LHCN-M2 (cell line): ENCODE measurements around the gene TARBP1. TPM values are rescaled to one million over a fixed set of nuclear protein-coding genes. Genes with fewer than 3 reads are reported as not detected.
"Not testable (repeated sequence)": the region's sequence is repeated elsewhere in the genome, so short reads cannot be mapped to it uniquely, and the experiment has no call there.

Experiments
- DNase-seq: peaks from one replicate; pipeline ENCODE4 v3.0.0-alpha.2; 2012; ENCODE audit warnings: low read depth
- polyA plus RNA-seq: library from polyadenylated mRNA; unstranded; fragments of >200 nt; gene quantifications from one replicate; pipeline ENCODE4 v1.2.1, GENCODE V29; 2012; ENCODE audit warnings: missing spikeins
- total RNA-seq: library from RNA; depleted of rRNA; stranded (reverse); fragments of >200 nt; gene quantifications from 2 replicates; pipeline ENCODE4 v1.2.3, GENCODE V29; 2014; rRNA removed

TARBP1 gene, protein sequence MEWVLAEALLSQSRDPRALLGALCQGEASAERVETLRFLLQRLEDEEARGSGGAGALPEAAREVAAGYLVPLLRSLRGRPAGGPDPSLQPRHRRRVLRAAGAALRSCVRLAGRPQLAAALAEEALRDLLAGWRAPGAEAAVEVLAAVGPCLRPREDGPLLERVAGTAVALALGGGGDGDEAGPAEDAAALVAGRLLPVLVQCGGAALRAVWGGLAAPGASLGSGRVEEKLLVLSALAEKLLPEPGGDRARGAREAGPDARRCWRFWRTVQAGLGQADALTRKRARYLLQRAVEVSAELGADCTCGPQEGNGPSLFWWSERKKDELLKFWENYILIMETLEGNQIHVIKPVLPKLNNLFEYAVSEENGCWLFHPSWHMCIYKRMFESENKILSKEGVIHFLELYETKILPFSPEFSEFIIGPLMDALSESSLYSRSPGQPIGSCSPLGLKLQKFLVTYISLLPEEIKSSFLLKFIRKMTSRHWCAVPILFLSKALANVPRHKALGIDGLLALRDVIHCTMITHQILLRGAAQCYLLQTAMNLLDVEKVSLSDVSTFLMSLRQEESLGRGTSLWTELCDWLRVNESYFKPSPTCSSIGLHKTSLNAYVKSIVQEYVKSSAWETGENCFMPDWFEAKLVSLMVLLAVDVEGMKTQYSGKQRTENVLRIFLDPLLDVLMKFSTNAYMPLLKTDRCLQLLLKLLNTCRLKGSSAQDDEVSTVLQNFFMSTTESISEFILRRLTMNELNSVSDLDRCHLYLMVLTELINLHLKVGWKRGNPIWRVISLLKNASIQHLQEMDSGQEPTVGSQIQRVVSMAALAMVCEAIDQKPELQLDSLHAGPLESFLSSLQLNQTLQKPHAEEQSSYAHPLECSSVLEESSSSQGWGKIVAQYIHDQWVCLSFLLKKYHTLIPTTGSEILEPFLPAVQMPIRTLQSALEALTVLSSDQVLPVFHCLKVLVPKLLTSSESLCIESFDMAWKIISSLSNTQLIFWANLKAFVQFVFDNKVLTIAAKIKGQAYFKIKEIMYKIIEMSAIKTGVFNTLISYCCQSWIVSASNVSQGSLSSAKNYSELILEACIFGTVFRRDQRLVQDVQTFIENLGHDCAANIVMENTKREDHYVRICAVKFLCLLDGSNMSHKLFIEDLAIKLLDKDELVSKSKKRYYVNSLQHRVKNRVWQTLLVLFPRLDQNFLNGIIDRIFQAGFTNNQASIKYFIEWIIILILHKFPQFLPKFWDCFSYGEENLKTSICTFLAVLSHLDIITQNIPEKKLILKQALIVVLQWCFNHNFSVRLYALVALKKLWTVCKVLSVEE (N-terminal part only)
- total RNA-seq, result 12.6 and 13.1 TPM in 2 replicates
- polyA plus RNA-seq, result 4.2 TPM

- peak; percentile 68 for DNase-seq
Measured at GRCh38 chr1:234478481-234479309, at the start of gene TARBP1. TSS of gene TARBP1 (minus strand) at chr1:234479179. CDS start at chr1:234479103, 76 bp downstream.

DNA sequence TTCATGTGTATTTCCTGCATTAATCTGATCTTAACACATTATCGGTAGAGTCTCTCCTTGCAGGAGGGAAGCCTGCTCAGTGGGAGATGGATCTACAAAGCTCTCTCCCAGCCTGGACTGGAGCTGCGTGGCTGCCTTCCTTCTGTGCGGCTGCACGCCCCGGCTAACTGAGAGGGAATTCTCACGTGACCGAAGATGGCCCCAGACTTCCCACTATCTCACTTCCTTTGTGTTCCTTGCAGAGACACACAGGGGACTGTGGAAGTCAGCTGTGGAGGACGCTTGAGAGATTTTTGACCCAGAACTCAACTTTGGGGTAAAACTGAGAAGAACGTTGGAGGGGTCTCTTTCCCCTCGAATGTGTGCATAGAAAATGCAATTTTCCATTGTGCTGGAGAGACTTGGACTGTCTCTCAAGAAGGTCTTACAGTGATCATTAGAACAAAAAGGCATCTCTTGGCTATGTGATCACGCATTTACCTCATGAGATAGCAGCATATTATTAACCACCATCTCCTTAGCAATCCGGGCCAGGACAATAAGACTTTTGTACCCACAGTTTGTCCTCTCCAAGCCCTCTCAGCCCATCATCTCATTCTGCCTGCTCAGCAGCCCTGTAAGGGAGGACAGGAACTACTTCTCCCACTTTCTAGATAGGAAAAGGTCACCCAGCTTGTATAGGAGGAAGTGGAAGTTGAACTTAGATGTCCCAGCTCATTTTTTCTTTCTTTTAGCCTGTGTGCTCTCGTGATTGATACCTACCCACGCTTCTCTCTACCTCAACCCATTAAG is 49.3 kb upstream of the TARBP1 start:
- DNase-seq, result no peak

DNA sequence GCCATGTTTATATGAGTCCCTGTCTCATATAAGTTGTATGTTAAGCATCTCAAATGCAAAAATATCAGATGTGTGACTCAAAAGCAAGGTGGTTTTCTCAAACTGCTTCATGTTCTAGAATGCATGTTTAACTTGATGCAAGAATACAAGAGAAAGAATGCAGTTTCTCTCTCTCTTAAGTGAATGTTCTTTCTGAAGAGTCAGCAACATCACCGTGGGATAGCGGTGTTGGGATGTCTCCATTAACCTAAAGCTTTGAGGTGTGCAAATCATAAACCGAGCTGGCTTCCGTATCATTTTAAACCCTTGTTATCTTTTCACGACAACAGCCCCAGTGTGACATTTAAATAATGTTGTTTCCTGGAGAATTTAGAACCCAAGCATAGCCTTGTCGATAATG is 48.4 kb upstream of the TARBP1 start:
- DNase-seq, result no peak

DNA sequence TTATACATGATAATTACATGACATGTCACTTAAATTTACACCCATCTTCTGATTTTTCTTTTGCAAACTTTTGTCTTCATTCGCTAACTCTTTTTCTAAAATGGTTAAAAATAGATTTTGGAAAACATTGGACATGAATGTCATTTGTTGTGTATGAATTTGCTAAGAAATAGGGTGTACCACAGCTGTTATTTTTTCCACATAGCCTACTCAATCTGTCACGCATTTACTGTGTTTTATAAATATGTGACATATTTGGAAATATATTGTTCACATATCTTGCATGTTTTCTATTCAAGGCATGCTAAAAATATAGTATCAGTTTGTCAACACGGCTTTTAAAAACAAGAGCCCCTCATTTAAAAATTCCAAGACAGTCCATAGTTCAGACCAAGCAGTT is 47.9 kb upstream of the TARBP1 start:
- no peak for DNase-seq

- DNase-seq, result no peak
Measured at GRCh38 chr1:234525099-234525799, 46.3 kb upstream of the TARBP1 start.

DNA sequence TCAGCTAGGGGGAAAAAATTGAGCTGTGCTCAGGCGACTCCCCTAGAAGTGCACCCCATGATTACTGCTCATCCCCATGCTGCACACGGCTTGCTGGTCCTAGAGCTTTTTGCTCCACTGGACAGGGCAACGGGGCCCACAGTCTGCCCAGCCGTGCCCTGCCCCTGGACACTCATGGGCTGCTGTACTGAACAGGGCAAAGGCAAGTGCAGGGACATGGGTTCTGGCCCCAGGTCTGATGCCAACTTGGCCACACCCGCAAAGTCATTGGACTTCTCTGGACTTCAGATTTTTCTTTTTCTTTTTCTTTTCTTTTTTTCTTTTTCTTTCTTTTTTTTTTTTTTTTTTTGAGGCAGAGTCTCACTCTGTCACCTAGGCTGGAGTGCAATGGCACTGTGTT is 42.9 kb upstream of the TARBP1 start:
- no peak for DNase-seq

DNA sequence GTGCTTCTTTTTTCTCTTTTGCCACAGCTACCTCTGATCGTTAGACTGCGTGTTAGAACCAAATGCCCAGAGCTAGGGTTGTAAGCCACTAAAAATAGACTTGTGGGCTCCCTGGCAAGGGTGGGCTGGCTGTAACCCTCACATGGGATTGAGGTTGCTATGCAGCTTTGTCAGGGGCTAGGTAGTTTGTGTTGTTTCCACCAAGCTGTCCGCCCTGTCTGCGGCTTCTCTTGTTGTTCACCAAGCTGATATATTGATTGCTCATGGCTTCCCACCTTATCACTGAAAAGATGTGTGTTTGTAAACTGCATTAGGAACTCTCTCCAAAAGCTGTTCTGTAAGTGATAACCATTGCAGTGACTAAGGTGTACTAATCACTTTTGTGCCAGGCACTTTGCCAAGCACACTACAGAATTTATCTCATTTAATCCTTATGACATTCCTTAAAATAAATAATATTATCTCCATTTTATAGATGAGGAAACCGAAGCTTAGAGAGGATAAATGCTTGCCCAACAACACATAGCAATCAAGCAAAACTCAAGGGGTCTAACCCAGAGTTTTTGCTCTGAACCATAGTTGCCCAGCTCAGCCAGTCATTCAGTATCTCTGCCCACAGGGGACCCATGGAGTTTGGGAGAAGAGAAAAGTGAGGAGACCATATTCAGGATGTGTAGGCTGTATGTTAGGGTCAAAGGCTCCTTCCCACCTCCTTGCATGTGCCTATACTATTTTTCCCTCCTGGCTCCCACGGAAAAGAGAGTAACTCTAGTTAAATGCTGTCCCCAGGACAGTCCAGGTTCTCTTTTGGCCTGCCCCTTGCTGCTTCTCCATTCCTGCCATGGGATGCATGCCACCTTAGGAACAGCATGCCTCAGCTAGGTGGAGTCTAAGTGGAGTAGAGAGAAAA is 42.2 kb upstream of the TARBP1 start:
- no peak for DNase-seq

DNA sequence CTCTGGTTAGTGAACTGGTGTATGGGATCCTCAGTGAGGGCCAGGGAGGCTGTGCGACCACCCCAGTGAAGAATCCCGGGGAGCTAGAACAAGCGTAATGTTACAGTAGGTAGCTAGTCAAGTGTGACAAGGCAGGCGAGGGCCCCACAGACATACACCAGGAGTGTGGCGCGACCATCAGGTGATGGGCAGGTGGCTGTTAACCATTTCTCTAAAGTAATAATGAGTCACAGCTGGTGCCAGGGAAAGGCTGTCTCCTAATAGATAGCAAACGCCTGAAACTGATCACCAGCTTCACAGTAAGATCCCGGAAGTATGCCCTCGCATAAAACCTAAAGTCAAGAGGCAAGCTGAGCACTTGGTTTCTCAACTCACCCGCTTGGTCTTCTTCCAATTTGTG is 40.5 kb upstream of the TARBP1 start:
- no peak for DNase-seq

GRCh38 chr1:234518876-234519275 is 39.9 kb upstream of the TARBP1 start:
- no peak for DNase-seq

- DNase-seq, result not testable (repeated sequence)
Measured at GRCh38 chr1:234518086-234518485, 39.1 kb upstream of the TARBP1 start.

DNA sequence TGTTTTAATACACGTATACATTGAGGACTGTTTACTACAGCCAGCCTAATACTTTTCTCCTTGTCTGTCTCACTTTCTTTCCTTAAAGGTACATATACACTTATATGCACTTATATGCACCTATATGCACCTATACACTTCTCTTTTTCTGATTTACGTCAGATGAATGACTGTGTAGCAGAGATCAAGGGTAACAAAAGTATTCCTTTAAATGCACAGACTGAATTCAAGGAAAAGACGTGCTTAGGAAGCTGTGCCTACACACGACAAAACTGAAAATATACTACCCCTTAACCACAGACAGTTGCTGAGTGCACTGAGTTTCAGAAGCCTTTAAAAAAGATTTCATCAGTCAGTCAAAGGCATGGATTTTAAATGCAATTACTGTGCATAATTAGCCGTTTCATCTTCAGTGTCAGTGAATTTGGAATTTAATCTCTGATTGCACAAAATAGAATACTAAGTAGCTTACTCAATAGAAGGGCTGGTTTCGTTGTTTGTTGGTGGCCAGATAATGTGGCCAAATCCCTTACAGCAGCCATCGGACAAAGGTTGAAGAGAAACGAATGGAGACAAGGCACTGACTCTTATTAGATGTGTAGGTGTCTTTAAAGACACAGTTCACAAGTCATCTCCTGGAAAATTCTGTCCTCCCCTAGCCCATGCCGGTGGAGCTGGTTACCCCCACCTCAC is 38.3 kb upstream of the TARBP1 start:
- no peak for DNase-seq

DNA sequence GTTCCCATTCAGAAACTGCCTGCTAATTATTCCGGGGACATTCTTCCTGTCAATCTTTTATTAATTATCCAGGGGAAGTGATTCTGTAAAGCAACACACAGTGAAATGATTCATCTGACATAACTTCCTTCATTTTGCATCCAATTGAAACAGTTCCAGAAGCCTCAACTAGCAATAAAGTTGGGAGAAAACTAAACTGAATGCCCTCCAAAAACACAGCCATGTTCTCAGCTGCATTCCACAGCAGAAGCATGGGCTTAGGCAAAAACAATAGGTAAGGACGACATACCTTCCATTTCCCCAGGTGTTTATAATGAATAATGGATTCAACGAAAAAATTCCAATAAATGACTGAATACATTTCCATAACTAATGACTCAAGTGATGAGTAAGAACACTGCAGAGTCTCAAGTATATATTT is 36.9 kb upstream of the TARBP1 start:
- DNase-seq, result no peak

GRCh38 chr1:234515411-234515810 is 36.4 kb upstream of the TARBP1 start:
- peak; percentile 57 for DNase-seq

GRCh38 chr1:234512451-234512861 is 33.5 kb upstream of the TARBP1 start:
- no peak for DNase-seq

DNA sequence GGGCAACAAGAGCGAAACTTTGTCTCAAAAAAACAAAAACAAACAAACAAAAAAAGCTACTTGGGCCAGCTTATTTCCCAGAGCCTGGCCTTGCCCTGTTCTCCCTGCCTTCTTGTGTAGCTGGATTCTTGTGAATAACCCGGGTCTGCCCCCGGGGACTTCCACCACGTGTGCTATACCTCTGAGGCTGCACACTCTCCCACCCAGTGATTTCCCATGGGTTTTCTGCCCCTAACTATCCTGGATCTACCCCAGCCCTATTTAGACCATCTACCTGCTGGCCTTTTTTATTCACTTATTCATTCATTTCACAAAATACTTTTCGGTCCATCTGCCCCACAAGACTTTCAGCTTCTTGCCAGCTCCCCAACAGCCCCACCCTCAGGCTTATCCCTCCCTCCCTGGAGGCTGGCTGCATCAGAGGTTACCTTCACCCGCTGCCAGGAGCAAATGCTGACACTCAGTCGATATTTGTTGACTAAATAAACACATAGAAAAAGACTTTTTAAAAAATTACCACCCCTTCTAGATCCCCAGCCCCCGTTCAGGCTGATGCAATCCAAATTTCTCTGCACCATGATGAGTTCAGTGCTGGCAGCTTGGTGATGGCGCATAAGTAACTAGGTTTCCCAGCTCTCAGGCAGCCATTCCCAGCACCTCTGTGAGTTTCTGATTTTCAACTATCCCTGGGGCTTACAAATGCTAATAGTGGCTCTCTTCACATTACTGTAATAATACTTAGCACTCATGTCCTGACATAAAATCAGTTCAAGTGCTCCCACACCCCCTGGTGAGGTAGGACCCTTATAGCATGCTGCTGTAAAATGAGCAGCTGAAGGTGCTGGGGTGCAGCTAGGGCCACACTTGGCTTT is 30.7 kb upstream of the TARBP1 start:
- DNase-seq, result no peak

- DNase-seq, result no peak
Measured at GRCh38 chr1:234507626-234508387, 28.8 kb upstream of the TARBP1 start.
